Gastroesophageal sphincter (tissue), 4 donors: ENCODE results near the gene AFAP1. TPM values are rescaled to one million over a fixed set of nuclear protein-coding genes. Genes with fewer than 3 reads are reported as not detected.

ENCODE experiments used
- ATAC-seq: fragments of 150-250 bp; one replicate; pipeline ENCODE4 v1.9.1; 2016; ENCODE audit warnings: mild to moderate bottlenecking, moderate library complexity
- H3K27ac ChIP-seq, 4 donors: fragments of 200-600 bp; sonication (generic) in 3 of 4; 1 replicate in 3 of 4; 2 replicates in 1 of 4; pipeline ENCODE4 v1.5.1; 2016 to 2019
- H3K27me3 ChIP-seq: fragments of 200-600 bp; sonication (generic); one replicate; pipeline ENCODE4 v1.5.1; 2019
- H3K36me3 ChIP-seq, 2 donors: fragments of 200-600 bp; sonication (generic); one replicate each; pipeline ENCODE4 v1.5.1; 2019; ENCODE audit warnings: control low read depth in 1 of 2
- H3K4me1 ChIP-seq, 3 donors: fragments of 200-600 bp; sonication (generic); 1 replicate in 2 of 3; 2 replicates in 1 of 3; pipeline ENCODE4 v1.5.1; 2016 to 2019; ENCODE audit warnings: control low read depth in 2 of 3
- H3K4me3 ChIP-seq, 2 donors: fragments of 200-600 bp; sonication (generic); one replicate each; pipeline ENCODE4 v1.5.1; 2019; ENCODE audit warnings: mild to moderate bottlenecking in 1 of 2, moderate library complexity in 1 of 2
- H3K9me3 ChIP-seq, 3 donors: fragments of 200-600 bp; sonication (generic); one replicate each; pipeline ENCODE4 v1.5.1; 2017 to 2019; ENCODE audit warnings: control low read depth in 2 of 3
- CTCF ChIP-seq, 4 experiments: fragments of 200-600 bp in 2 of 4; fragments of 450-650 bp in 2 of 4; sonication (generic) in 1 of 4; IDR thresholded peaks; one replicate each; pipeline ENCODE4 v1.5.1; 2017 to 2019; ENCODE audit warnings: antibody characterized with exemption in 4 of 4, mild to moderate bottlenecking in 2 of 4, moderate library complexity in 2 of 4
- EP300 ChIP-seq: sonication (generic); formaldehyde crosslinking; IDR thresholded peaks from one replicate; pipeline ENCODE4 v1.6.1; 2017; ENCODE audit warnings: antibody characterized with exemption, mild to moderate bottlenecking
- POLR2A ChIP-seq, 2 donors: fragments of 450-650 bp; IDR thresholded peaks; one replicate each; pipeline ENCODE4 v1.6.1; 2017; ENCODE audit warnings: antibody characterized with exemption in 2 of 2, mild to moderate bottlenecking in 2 of 2, moderate library complexity in 1 of 2
- POLR2AphosphoS5 ChIP-seq: sonication (generic); formaldehyde crosslinking; IDR thresholded peaks from one replicate; pipeline ENCODE4 v1.6.1; 2017; ENCODE audit warnings: antibody characterized with exemption
- WGBS, 2 donors: methylation state at CpG; one replicate each; pipeline ENCODE4 v1.1.5; 2018; ENCODE audit warnings: low coverage in 1 of 2; 5-methylcytosine and 5-hydroxymethylcytosine counted together
- total RNA-seq, 4 donors: library from RNA; depleted of rRNA; stranded (reverse); fragments of >200 nt; gene quantifications; one replicate each; pipeline ENCODE4 v1.1.0, GENCODE V29; 2016

The AFAP1 gene
- total RNA-seq, 4 donors from 2014 or later = 32.0 to 79.7 (median 48.1) TPM

GRCh38 chr4:7788193-7788592 lies 151.5 kb downstream of the AFAP1 start:
- H3K4me1 ChIP-seq = peaks cover 4 to 38% (median 17%) of the 10 kb centered on the region in 3 donors
- WGBS, 2 donors = 56 to 90% methylated on average over 3 to 14 of the region's 17 CpGs
- no peak for ATAC-seq
- H3K9me3 ChIP-seq = no peaks in the 10 kb centered on the region
- H3K27me3 ChIP-seq = no peaks in the 10 kb centered on the region
- H3K4me3 ChIP-seq = no peak overlapping the region
- H3K36me3 ChIP-seq = peaks cover 0 to 65% of the 10 kb centered on the region in 2 donors
- H3K27ac ChIP-seq = no peak overlapping the region
- TF ChIP-seq EP300 (no peak), POLR2AphosphoS5 (no peak), POLR2A (IDR thresholded peaks at IDR 0.05) (no peak), CTCF (IDR thresholded peaks at IDR 0.05) (no peak)

- peaks cover 4 to 43% (median 17%) of the 10 kb centered on the region in 3 donors for H3K4me1 ChIP-seq
- H3K4me3 ChIP-seq = no peak overlapping the region
- no peaks in the 10 kb centered on the region for H3K27me3 ChIP-seq
- 100% methylated on average over 4 of the region's 30 CpGs; no CpG with 5 or more reads in 1 of the 2 donors for WGBS, 2 donors
- no peak for TF ChIP-seq POLR2AphosphoS5
- no peak for TF ChIP-seq CTCF (IDR thresholded peaks at IDR 0.05)
- no peaks in the 10 kb centered on the region for H3K9me3 ChIP-seq
- ATAC-seq = no peak
- peaks cover 0 to 60% of the 10 kb centered on the region in 2 donors for H3K36me3 ChIP-seq
- no peak overlapping the region for H3K27ac ChIP-seq
These were observed 151.9 kb downstream of the AFAP1 start for GRCh38 chr4:7787681-7788141.

- Histone ChIP-seq H3K4me3 (no peak overlapping the region), H3K27ac (no peak overlapping the region), H3K27me3 (no peaks in the 10 kb centered on the region), H3K4me1 (peaks cover 4 to 49% (median 23%) of the 10 kb centered on the region in 3 donors), H3K9me3 (no peaks in the 10 kb centered on the region), H3K36me3 (peaks cover 0 to 54% of the 10 kb centered on the region in 2 donors)
- TF ChIP-seq POLR2A (IDR thresholded peaks at IDR 0.05) = no peak
- no peak for TF ChIP-seq POLR2AphosphoS5
- no peak for TF ChIP-seq EP300
- TF ChIP-seq CTCF (IDR thresholded peaks at IDR 0.05) = no peak
- no peak for ATAC-seq
- WGBS, 2 donors = 87 to 98% methylated on average over 10 to 14 of the region's 15 CpGs
These were observed 152.6 kb downstream of the AFAP1 start for GRCh38 chr4:7787067-7787466.

GRCh38 chr4:7786517-7786916 lies 153.1 kb downstream of the AFAP1 start:
- no peaks in the 10 kb centered on the region for H3K9me3 ChIP-seq
- ATAC-seq = no peak
- TF ChIP-seq POLR2AphosphoS5 = no peak
- TF ChIP-seq POLR2A (IDR thresholded peaks at IDR 0.05) = no peak
- no peak for TF ChIP-seq EP300
- TF ChIP-seq CTCF (IDR thresholded peaks at IDR 0.05) = no peak
- no peak overlapping the region for H3K27ac ChIP-seq
- peaks cover 4 to 53% (median 28%) of the 10 kb centered on the region in 3 donors for H3K4me1 ChIP-seq
- 90 to 92% methylated on average over 10 of the region's 10 CpGs for WGBS, 2 donors
- peaks cover 0 to 49% of the 10 kb centered on the region in 2 donors for H3K36me3 ChIP-seq
- H3K4me3 ChIP-seq = no peak overlapping the region
- H3K27me3 ChIP-seq = no peaks in the 10 kb centered on the region

GRCh38 chr4:7786040-7786439 lies 153.6 kb downstream of the AFAP1 start:
- peaks cover 4 to 53% (median 29%) of the 10 kb centered on the region in 3 donors for H3K4me1 ChIP-seq
- no peak overlapping the region for H3K27ac ChIP-seq
- H3K36me3 ChIP-seq = peaks cover 0 to 49% of the 10 kb centered on the region in 2 donors
- ATAC-seq = no peak
- H3K4me3 ChIP-seq = no peak overlapping the region
- TF ChIP-seq POLR2AphosphoS5 (no peak), CTCF (IDR thresholded peaks at IDR 0.05) (no peak), EP300 (no peak), POLR2A (IDR thresholded peaks at IDR 0.05) (no peak)
- WGBS, 2 donors = 93 to 100% methylated on average over 1 to 7 of the region's 10 CpGs
- H3K9me3 ChIP-seq = no peaks in the 10 kb centered on the region
- H3K27me3 ChIP-seq = no peaks in the 10 kb centered on the region
